ENCODE results near the gene PRDM2.

PRDM2 gene

GRCh38 chr1:13826009-13826408 lies 126.0 kb downstream of the PRDM2 start:
- no peak overlapping the region for H3K27ac Mint-ChIP-seq

GRCh38 chr1:13826591-13826990 lies 126.6 kb downstream of the PRDM2 start:
- Mint-ChIP-seq H3K36me3 (ENCODE audit: low read depth) (peaks cover 29% of the 10 kb centered on the region), H3K4me3 (no peak overlapping the region), H3K27ac (no peak overlapping the region), H3K4me1 (ENCODE audit: low read depth) (no peaks in the 10 kb centered on the region), H3K27me3 (no peaks in the 10 kb centered on the region), H3K9me3 (no peaks in the 10 kb centered on the region)
- DNase-seq = no peak

More at GRCh38 chr1:13826009-13826408, 126.0 kb downstream of the PRDM2 start:
- Mint-ChIP-seq H3K4me3 (no peak overlapping the region), H3K36me3 (ENCODE audit: low read depth) (peaks cover 30% of the 10 kb centered on the region), H3K9me3 (no peaks in the 10 kb centered on the region), H3K4me1 (ENCODE audit: low read depth) (no peaks in the 10 kb centered on the region), H3K27me3 (no peaks in the 10 kb centered on the region)
- DNase-seq = no peak

GRCh38 chr1:13828454-13829151 lies 128.6 kb downstream of the PRDM2 start:
- no peak overlapping the region for H3K4me3 Mint-ChIP-seq
- no peaks in the 10 kb centered on the region for H3K27me3 Mint-ChIP-seq
- no peak overlapping the region for H3K27ac Mint-ChIP-seq
- DNase-seq = no peak
- H3K9me3 Mint-ChIP-seq = no peaks in the 10 kb centered on the region
- peaks cover 12% of the 10 kb centered on the region for H3K36me3 Mint-ChIP-seq (ENCODE audit: low read depth)
- no peaks in the 10 kb centered on the region for H3K4me1 Mint-ChIP-seq (ENCODE audit: low read depth)

- peaks cover 8% of the 10 kb centered on the region for H3K36me3 Mint-ChIP-seq (ENCODE audit: low read depth)
- no peaks in the 10 kb centered on the region for H3K9me3 Mint-ChIP-seq
- H3K27me3 Mint-ChIP-seq = no peaks in the 10 kb centered on the region
- no peaks in the 10 kb centered on the region for H3K4me1 Mint-ChIP-seq (ENCODE audit: low read depth)
- H3K27ac Mint-ChIP-seq = no peak overlapping the region
- no peak for DNase-seq
- H3K4me3 Mint-ChIP-seq = no peak overlapping the region
These were observed 129.3 kb downstream of the PRDM2 start for GRCh38 chr1:13829152-13829769.

- Mint-ChIP-seq H3K4me1 (ENCODE audit: low read depth) (no peaks in the 10 kb centered on the region), H3K27ac (no peak overlapping the region), H3K4me3 (no peak overlapping the region), H3K36me3 (ENCODE audit: low read depth) (peaks cover 2% of the 10 kb centered on the region), H3K27me3 (no peaks in the 10 kb centered on the region), H3K9me3 (no peaks in the 10 kb centered on the region)
- DNase-seq = no peak
These were observed 130.2 kb downstream of the PRDM2 start for GRCh38 chr1:13830170-13830569.

- no peak overlapping the region for H3K27ac Mint-ChIP-seq
- no peaks in the 10 kb centered on the region for H3K9me3 Mint-ChIP-seq
- H3K4me1 Mint-ChIP-seq (ENCODE audit: low read depth) = no peaks in the 10 kb centered on the region
- no peaks in the 10 kb centered on the region for H3K36me3 Mint-ChIP-seq (ENCODE audit: low read depth)
- DNase-seq = no peak
- no peak overlapping the region for H3K4me3 Mint-ChIP-seq
- no peaks in the 10 kb centered on the region for H3K27me3 Mint-ChIP-seq
These were observed 130.8 kb downstream of the PRDM2 start for GRCh38 chr1:13830616-13831280.

GRCh38 chr1:13832100-13832499 lies 132.1 kb downstream of the PRDM2 start:
- H3K4me3 Mint-ChIP-seq = no peak overlapping the region
- no peaks in the 10 kb centered on the region for H3K9me3 Mint-ChIP-seq
- no peaks in the 10 kb centered on the region for H3K4me1 Mint-ChIP-seq (ENCODE audit: low read depth)
- H3K27me3 Mint-ChIP-seq = peaks cover 2% of the 10 kb centered on the region
- H3K36me3 Mint-ChIP-seq (ENCODE audit: low read depth) = no peaks in the 10 kb centered on the region
- no peak for DNase-seq
- no peak overlapping the region for H3K27ac Mint-ChIP-seq

- no peak for DNase-seq
- Mint-ChIP-seq H3K36me3 (ENCODE audit: low read depth) (no peaks in the 10 kb centered on the region), H3K27ac (no peak overlapping the region), H3K27me3 (peaks cover 5% of the 10 kb centered on the region), H3K9me3 (no peaks in the 10 kb centered on the region), H3K4me1 (ENCODE audit: low read depth) (no peaks in the 10 kb centered on the region), H3K4me3 (no peak overlapping the region)
These were observed 132.5 kb downstream of the PRDM2 start for GRCh38 chr1:13832536-13832935.

- Mint-ChIP-seq H3K36me3 (ENCODE audit: low read depth) (no peaks in the 10 kb centered on the region), H3K4me1 (ENCODE audit: low read depth) (no peaks in the 10 kb centered on the region), H3K9me3 (no peaks in the 10 kb centered on the region), H3K27ac (no peak overlapping the region), H3K4me3 (no peak overlapping the region), H3K27me3 (peaks cover 14% of the 10 kb centered on the region)
- no peak for DNase-seq
These were observed 136.1 kb downstream of the PRDM2 start for GRCh38 chr1:13836136-13836535.

- Mint-ChIP-seq H3K9me3 (no peaks in the 10 kb centered on the region), H3K36me3 (ENCODE audit: low read depth) (no peaks in the 10 kb centered on the region)
These were observed 136.6 kb downstream of the PRDM2 start for GRCh38 chr1:13836631-13837030.

GRCh38 chr1:13838236-13838635 lies 138.2 kb downstream of the PRDM2 start:
- no peaks in the 10 kb centered on the region for H3K36me3 Mint-ChIP-seq (ENCODE audit: low read depth)
- H3K9me3 Mint-ChIP-seq = no peaks in the 10 kb centered on the region
- no peak overlapping the region for H3K27ac Mint-ChIP-seq
- no peak for DNase-seq
- peaks cover 30% of the 10 kb centered on the region for H3K27me3 Mint-ChIP-seq
- no peak overlapping the region for H3K4me3 Mint-ChIP-seq
- H3K4me1 Mint-ChIP-seq (ENCODE audit: low read depth) = no peaks in the 10 kb centered on the region

More at GRCh38 chr1:13836631-13837030, 136.6 kb downstream of the PRDM2 start:
- DNase-seq = no peak
- Mint-ChIP-seq H3K4me1 (ENCODE audit: low read depth) (no peaks in the 10 kb centered on the region), H3K27me3 (peaks cover 19% of the 10 kb centered on the region), H3K27ac (no peak overlapping the region), H3K4me3 (no peak overlapping the region)

- Mint-ChIP-seq H3K9me3 (no peaks in the 10 kb centered on the region), H3K27ac (no peak overlapping the region), H3K36me3 (ENCODE audit: low read depth) (no peaks in the 10 kb centered on the region), H3K4me3 (no peak overlapping the region), H3K4me1 (ENCODE audit: low read depth) (no peaks in the 10 kb centered on the region), H3K27me3 (peaks cover 34% of the 10 kb centered on the region)
- no peak for DNase-seq
These were observed 142.5 kb downstream of the PRDM2 start for GRCh38 chr1:13842497-13842896.

GRCh38 chr1:13851726-13852125 lies 151.7 kb downstream of the PRDM2 start:
- no peaks in the 10 kb centered on the region for H3K36me3 Mint-ChIP-seq (ENCODE audit: low read depth)
- H3K9me3 Mint-ChIP-seq = peaks cover 11% of the 10 kb centered on the region
- DNase-seq = no peak
- no peak overlapping the region for H3K27ac Mint-ChIP-seq
- no peak overlapping the region for H3K4me3 Mint-ChIP-seq
- peaks cover 8% of the 10 kb centered on the region for H3K27me3 Mint-ChIP-seq
- no peaks in the 10 kb centered on the region for H3K4me1 Mint-ChIP-seq (ENCODE audit: low read depth)

- Mint-ChIP-seq H3K27me3 (no peaks in the 10 kb centered on the region), H3K36me3 (ENCODE audit: low read depth) (no peaks in the 10 kb centered on the region), H3K27ac (no peak overlapping the region), H3K9me3 (peaks cover 11% of the 10 kb centered on the region), H3K4me1 (ENCODE audit: low read depth) (no peaks in the 10 kb centered on the region), H3K4me3 (no peak overlapping the region)
- DNase-seq = no peak
These were observed 155.6 kb downstream of the PRDM2 start for GRCh38 chr1:13855554-13855953.

- no peak overlapping the region for H3K4me3 Mint-ChIP-seq
- no peaks in the 10 kb centered on the region for H3K4me1 Mint-ChIP-seq (ENCODE audit: low read depth)
- DNase-seq = no peak
- peaks cover 9% of the 10 kb centered on the region for H3K9me3 Mint-ChIP-seq
- peaks cover 10% of the 10 kb centered on the region for H3K27me3 Mint-ChIP-seq
- no peaks in the 10 kb centered on the region for H3K36me3 Mint-ChIP-seq (ENCODE audit: low read depth)
- no peak overlapping the region for H3K27ac Mint-ChIP-seq
These were observed 160.0 kb downstream of the PRDM2 start for GRCh38 chr1:13860031-13860430.
